ENCODE measurements around the gene PLCH1.
A peak's percentile ranks its signal among the peaks of the same experiment; 100 is the strongest.

PLCH1 gene

DNA sequence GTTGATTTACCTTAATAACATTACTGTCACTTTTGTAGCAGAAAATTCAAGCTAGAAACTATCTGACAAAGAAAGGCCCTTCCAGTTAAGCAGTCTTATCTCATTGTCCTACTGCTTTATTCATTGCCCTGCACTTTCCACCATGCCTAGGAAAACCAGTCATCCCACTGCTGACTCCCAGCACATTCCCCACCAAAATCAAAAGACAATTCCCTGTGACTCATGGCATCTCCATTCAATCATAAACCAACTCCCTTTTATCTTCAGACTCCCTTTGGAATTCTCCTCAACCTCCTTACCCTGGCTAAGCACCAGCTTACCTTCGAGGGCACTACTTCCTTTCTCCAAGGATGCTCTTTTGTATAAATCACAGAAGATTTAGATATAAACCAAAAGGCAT lies 184.3 kb downstream of the PLCH1 start:
- DNase-seq: peak; percentile 93
- Histone ChIP-seq H3K36me3 (ENCODE audit: control insufficient read depth, insufficient read depth, low read length) (no peaks in the 10 kb centered on the region), H3K4me3 (ENCODE audit: low read length) (no peak overlapping the region), H3K23ac (ENCODE audit: low read length) (no peak overlapping the region), H3K56ac (ENCODE audit: low read length) (no peak overlapping the region), H3K79me1 (ENCODE audit: low read length) (no peaks in the 10 kb centered on the region), H4K8ac (ENCODE audit: low read depth, low read length) (no peak overlapping the region), H3K79me2 (ENCODE audit: control insufficient read depth, insufficient read depth, low read length) (no peaks in the 10 kb centered on the region), H2BK5ac (ENCODE audit: low read length) (no peak overlapping the region), H2BK15ac (replicated peaks; ENCODE audit: low read depth) (no peak overlapping the region), H2BK120ac (ENCODE audit: low read depth, low read length) (no peak overlapping the region), H3K18ac (ENCODE audit: low read length) (no peak overlapping the region), H3K4me2 (ENCODE audit: low read length) (no peak overlapping the region), H3K27me3 (ENCODE audit: insufficient read depth, low read length, poor library complexity) (no peaks in the 10 kb centered on the region), H3K27ac (ENCODE audit: low read depth, low read length) (no peak overlapping the region), H4K5ac (ENCODE audit: low read length) (no peak overlapping the region), H2AK5ac (ENCODE audit: low read length) (no peak overlapping the region), H3K9ac (ENCODE audit: low read length) (no peak overlapping the region), H3K4me1 (ENCODE audit: control insufficient read depth, low read depth, low read length) (peaks cover 2% of the 10 kb centered on the region), H3K4ac (ENCODE audit: low read depth, low read length) (no peak overlapping the region)
- no CpG with 5 or more reads among the region's 1 CpG for WGBS (ENCODE audit: extremely low coverage, insufficient coverage, low lambda C conversion rate)

GRCh38 chr3:155560135-155560534 lies 184.7 kb downstream of the PLCH1 start:
- Histone ChIP-seq H4K8ac (ENCODE audit: low read depth, low read length) (no peak overlapping the region), H3K56ac (ENCODE audit: low read length) (no peak overlapping the region), H3K23ac (ENCODE audit: low read length) (no peak overlapping the region), H2BK120ac (ENCODE audit: low read depth, low read length) (no peak overlapping the region), H3K9ac (ENCODE audit: low read length) (no peak overlapping the region), H3K4me3 (ENCODE audit: low read length) (no peak overlapping the region), H3K27me3 (ENCODE audit: insufficient read depth, low read length, poor library complexity) (no peaks in the 10 kb centered on the region), H2BK15ac (replicated peaks; ENCODE audit: low read depth) (no peak overlapping the region), H3K18ac (ENCODE audit: low read length) (no peak overlapping the region), H3K79me2 (ENCODE audit: control insufficient read depth, insufficient read depth, low read length) (no peaks in the 10 kb centered on the region), H4K5ac (ENCODE audit: low read length) (no peak overlapping the region), H3K36me3 (ENCODE audit: control insufficient read depth, insufficient read depth, low read length) (no peaks in the 10 kb centered on the region), H2BK5ac (ENCODE audit: low read length) (no peak overlapping the region), H3K4me2 (ENCODE audit: low read length) (no peak overlapping the region), H3K4ac (ENCODE audit: low read depth, low read length) (no peak overlapping the region), H3K79me1 (ENCODE audit: low read length) (no peaks in the 10 kb centered on the region), H2AK5ac (ENCODE audit: low read length) (no peak overlapping the region), H3K27ac (ENCODE audit: low read depth, low read length) (no peak overlapping the region), H3K4me1 (ENCODE audit: control insufficient read depth, low read depth, low read length) (peaks cover 2% of the 10 kb centered on the region)
- peak; percentile 37 for DNase-seq
- no CpG with 5 or more reads among the region's 1 CpG for WGBS (ENCODE audit: extremely low coverage, insufficient coverage, low lambda C conversion rate)

DNA sequence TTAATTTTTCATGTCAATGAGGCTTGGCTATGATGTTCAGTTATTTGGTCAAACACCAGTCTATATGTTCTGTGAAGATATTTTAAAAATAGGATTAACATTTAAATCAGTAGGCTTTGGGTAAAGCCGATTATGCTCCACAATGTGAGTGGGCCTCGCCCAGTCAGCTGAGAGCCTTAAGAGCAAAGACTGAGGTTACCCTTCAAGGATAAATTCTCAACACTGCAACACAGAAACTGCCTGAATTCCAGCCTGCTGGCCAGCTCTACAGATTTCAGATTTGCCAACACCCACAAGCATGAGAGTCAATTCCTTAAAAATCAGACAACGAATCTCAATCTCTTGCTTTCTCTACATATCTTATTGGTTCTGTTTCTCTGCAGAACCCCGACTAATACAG lies 188.3 kb downstream of the PLCH1 start:
- Histone ChIP-seq H3K56ac (ENCODE audit: low read length) (no peak overlapping the region), H3K27ac (ENCODE audit: low read depth, low read length) (no peak overlapping the region), H3K4me3 (ENCODE audit: low read length) (no peak overlapping the region), H3K27me3 (ENCODE audit: insufficient read depth, low read length, poor library complexity) (no peaks in the 10 kb centered on the region), H3K9ac (ENCODE audit: low read length) (no peak overlapping the region), H2BK5ac (ENCODE audit: low read length) (no peak overlapping the region), H2BK15ac (replicated peaks; ENCODE audit: low read depth) (no peak overlapping the region), H3K36me3 (ENCODE audit: control insufficient read depth, insufficient read depth, low read length) (no peaks in the 10 kb centered on the region), H3K79me2 (ENCODE audit: control insufficient read depth, insufficient read depth, low read length) (no peaks in the 10 kb centered on the region), H3K4me2 (ENCODE audit: low read length) (no peak overlapping the region), H3K4me1 (ENCODE audit: control insufficient read depth, low read depth, low read length) (peaks cover 2% of the 10 kb centered on the region), H2BK120ac (ENCODE audit: low read depth, low read length) (no peak overlapping the region), H4K5ac (ENCODE audit: low read length) (no peak overlapping the region), H3K79me1 (ENCODE audit: low read length) (no peaks in the 10 kb centered on the region), H3K4ac (ENCODE audit: low read depth, low read length) (no peak overlapping the region), H4K8ac (ENCODE audit: low read depth, low read length) (no peak overlapping the region), H3K23ac (ENCODE audit: low read length) (no peak overlapping the region), H3K18ac (ENCODE audit: low read length) (no peak overlapping the region), H2AK5ac (ENCODE audit: low read length) (no peak overlapping the region)
- DNase-seq: no peak
- WGBS (ENCODE audit: extremely low coverage, insufficient coverage, low lambda C conversion rate): no CpG with 5 or more reads among the region's 4 CpGs

DNA sequence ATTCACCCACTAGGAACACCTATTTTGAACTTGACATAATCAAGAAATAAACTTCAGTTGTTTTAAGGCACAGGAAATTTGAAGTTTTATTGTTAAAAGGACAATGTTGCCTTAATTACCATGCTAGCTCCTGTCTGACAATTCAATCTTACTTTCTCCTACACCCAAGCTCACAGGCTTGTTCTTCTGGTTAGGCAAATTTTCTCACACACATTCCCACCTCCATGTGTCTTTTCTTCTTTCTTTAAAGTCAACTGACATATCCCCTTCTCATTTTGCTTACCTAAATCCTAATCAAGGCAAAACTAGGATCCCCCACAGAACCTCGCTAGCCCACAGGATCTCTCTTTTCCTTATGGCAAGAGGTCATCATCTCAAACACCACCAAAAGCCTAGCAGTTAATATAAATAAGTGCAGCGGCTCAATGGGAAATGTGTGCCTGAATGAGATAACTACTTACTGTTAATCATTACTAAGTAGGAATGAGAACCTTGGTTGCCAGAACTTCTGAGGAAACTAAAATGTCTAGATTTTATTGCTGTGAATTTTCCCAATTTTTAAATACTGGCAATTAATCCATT lies 189.3 kb downstream of the PLCH1 start:
- H3K23ac ChIP-seq (ENCODE audit: low read length): no peak overlapping the region
- no peak for DNase-seq
- no peaks in the 10 kb centered on the region for H3K79me2 ChIP-seq (ENCODE audit: control insufficient read depth, insufficient read depth, low read length)
- H3K79me1 ChIP-seq (ENCODE audit: low read length): no peaks in the 10 kb centered on the region
- no peak overlapping the region for H4K5ac ChIP-seq (ENCODE audit: low read length)
- no peak overlapping the region for H4K8ac ChIP-seq (ENCODE audit: low read depth, low read length)
- peak overlapping the region; percentile 12 for H3K4ac ChIP-seq (ENCODE audit: low read depth, low read length)
- H3K4me1 ChIP-seq (ENCODE audit: control insufficient read depth, low read depth, low read length): peaks cover under 1% of the 10 kb centered on the region
- H2AK5ac ChIP-seq (ENCODE audit: low read length): no peak overlapping the region
- no peak overlapping the region for H3K4me2 ChIP-seq (ENCODE audit: low read length)
- H2BK120ac ChIP-seq (ENCODE audit: low read depth, low read length): no peak overlapping the region
- H3K27ac ChIP-seq (ENCODE audit: low read depth, low read length): no peak overlapping the region
- no peak overlapping the region for H3K18ac ChIP-seq (ENCODE audit: low read length)
- H3K4me3 ChIP-seq (ENCODE audit: low read length): no peak overlapping the region
- no peak overlapping the region for H3K56ac ChIP-seq (ENCODE audit: low read length)
- no peak overlapping the region for H2BK15ac ChIP-seq (replicated peaks; ENCODE audit: low read depth)
- no peak overlapping the region for H2BK5ac ChIP-seq (ENCODE audit: low read length)
- no CpG with 5 or more reads among the region's 2 CpGs for WGBS (ENCODE audit: extremely low coverage, insufficient coverage, low lambda C conversion rate)
- H3K36me3 ChIP-seq (ENCODE audit: control insufficient read depth, insufficient read depth, low read length): no peaks in the 10 kb centered on the region
- H3K9ac ChIP-seq (ENCODE audit: low read length): no peak overlapping the region
- H3K27me3 ChIP-seq (ENCODE audit: insufficient read depth, low read length, poor library complexity): no peaks in the 10 kb centered on the region

GRCh38 chr3:155554777-155555451 lies 190.0 kb downstream of the PLCH1 start:
- Histone ChIP-seq H3K4ac (ENCODE audit: low read depth, low read length) (no peak overlapping the region), H2BK120ac (ENCODE audit: low read depth, low read length) (no peak overlapping the region), H3K56ac (ENCODE audit: low read length) (no peak overlapping the region), H3K27me3 (ENCODE audit: insufficient read depth, low read length, poor library complexity) (no peaks in the 10 kb centered on the region), H3K23ac (ENCODE audit: low read length) (no peak overlapping the region), H4K5ac (ENCODE audit: low read length) (no peak overlapping the region), H4K8ac (ENCODE audit: low read depth, low read length) (no peak overlapping the region), H3K79me2 (ENCODE audit: control insufficient read depth, insufficient read depth, low read length) (no peaks in the 10 kb centered on the region), H3K4me1 (ENCODE audit: control insufficient read depth, low read depth, low read length) (no peaks in the 10 kb centered on the region), H2AK5ac (ENCODE audit: low read length) (no peak overlapping the region), H3K9ac (ENCODE audit: low read length) (no peak overlapping the region), H3K4me2 (ENCODE audit: low read length) (no peak overlapping the region), H3K79me1 (ENCODE audit: low read length) (no peaks in the 10 kb centered on the region), H3K18ac (ENCODE audit: low read length) (no peak overlapping the region), H2BK5ac (ENCODE audit: low read length) (no peak overlapping the region), H3K27ac (ENCODE audit: low read depth, low read length) (no peak overlapping the region), H2BK15ac (replicated peaks; ENCODE audit: low read depth) (no peak overlapping the region), H3K4me3 (ENCODE audit: low read length) (no peak overlapping the region), H3K36me3 (ENCODE audit: control insufficient read depth, insufficient read depth, low read length) (no peaks in the 10 kb centered on the region)
- DNase-seq: peak; percentile 50
- no CpG with 5 or more reads among the region's 4 CpGs for WGBS (ENCODE audit: extremely low coverage, insufficient coverage, low lambda C conversion rate)

GRCh38 chr3:155553780-155554179 lies 191.1 kb downstream of the PLCH1 start:
- no peak overlapping the region for H3K4ac ChIP-seq (ENCODE audit: low read depth, low read length)
- no peak overlapping the region for H3K18ac ChIP-seq (ENCODE audit: low read length)
- no peaks in the 10 kb centered on the region for H3K79me2 ChIP-seq (ENCODE audit: control insufficient read depth, insufficient read depth, low read length)
- H3K23ac ChIP-seq (ENCODE audit: low read length): no peak overlapping the region
- H2AK5ac ChIP-seq (ENCODE audit: low read length): no peak overlapping the region
- no peaks in the 10 kb centered on the region for H3K4me1 ChIP-seq (ENCODE audit: control insufficient read depth, low read depth, low read length)
- no peak overlapping the region for H3K4me2 ChIP-seq (ENCODE audit: low read length)
- DNase-seq: no peak
- no peak overlapping the region for H4K8ac ChIP-seq (ENCODE audit: low read depth, low read length)
- no peaks in the 10 kb centered on the region for H3K36me3 ChIP-seq (ENCODE audit: control insufficient read depth, insufficient read depth, low read length)
- no peaks in the 10 kb centered on the region for H3K27me3 ChIP-seq (ENCODE audit: insufficient read depth, low read length, poor library complexity)
- H3K79me1 ChIP-seq (ENCODE audit: low read length): no peaks in the 10 kb centered on the region
- H2BK120ac ChIP-seq (ENCODE audit: low read depth, low read length): no peak overlapping the region
- no peak overlapping the region for H2BK15ac ChIP-seq (replicated peaks; ENCODE audit: low read depth)
- H2BK5ac ChIP-seq (ENCODE audit: low read length): no peak overlapping the region
- H3K9ac ChIP-seq (ENCODE audit: low read length): no peak overlapping the region
- no peak overlapping the region for H3K27ac ChIP-seq (ENCODE audit: low read depth, low read length)
- H4K5ac ChIP-seq (ENCODE audit: low read length): no peak overlapping the region
- WGBS (ENCODE audit: extremely low coverage, insufficient coverage, low lambda C conversion rate): no CpG with 5 or more reads among the region's 4 CpGs
- H3K4me3 ChIP-seq (ENCODE audit: low read length): no peak overlapping the region
- H3K56ac ChIP-seq (ENCODE audit: low read length): no peak overlapping the region
